Bone marrow (tissue), 2 donors: ENCODE measurements around the gene OR51A7.
"Not testable (repeated sequence)": the region's sequence is repeated elsewhere in the genome, so short reads cannot be mapped to it uniquely, and the experiment has no call there.

Experiments used
- DNase-seq, 2 donors: peaks; one replicate each; lab custom pipeline; 2025; lab: John Stamatoyannopoulos, UW

OR51A7 gene

GRCh38 chr11:4903484-4903883, at the start of gene OR51A7:
Gene OR51A7 (plus strand): TSS chr11:4903783. CDS start chr11:4907370, 3,587 bp downstream.
- DNase-seq, result no peak

- DNase-seq, result not testable (repeated sequence)
Observed at GRCh38 chr11:4854286-4854685, 49.3 kb upstream of the OR51A7 start.

- no peak for DNase-seq
Observed at GRCh38 chr11:4862447-4863236, 40.9 kb upstream of the OR51A7 start.

GRCh38 chr11:4863876-4864275, 39.7 kb upstream of the OR51A7 start:
- DNase-seq, result no peak

- no peak for DNase-seq
Observed at GRCh38 chr11:4865855-4866254, 37.7 kb upstream of the OR51A7 start.

- DNase-seq, result no peak
Observed at GRCh38 chr11:4881188-4881587, 22.4 kb upstream of the OR51A7 start.

- DNase-seq, result no peak
Observed at GRCh38 chr11:4881860-4882500, 21.6 kb upstream of the OR51A7 start, which contains the start of gene OR51T1. Gene OR51T1 (plus strand): TSS chr11:4881900. CDS start chr11:4881900, 0 bp downstream.

GRCh38 chr11:4882543-4882942, 21.0 kb upstream of the OR51A7 start:
- DNase-seq, result no peak

- DNase-seq, result no peak
Observed at GRCh38 chr11:4884361-4884760, 19.2 kb upstream of the OR51A7 start.

GRCh38 chr11:4886186-4886585, 17.4 kb upstream of the OR51A7 start:
- no peak for DNase-seq

- DNase-seq, result no peak
Observed at GRCh38 chr11:4887591-4887990, 16.0 kb upstream of the OR51A7 start.

- DNase-seq, result no peak
Observed at GRCh38 chr11:4890279-4890678, 13.3 kb upstream of the OR51A7 start.

- DNase-seq, result no peak
Observed at GRCh38 chr11:4891996-4892640, 11.5 kb upstream of the OR51A7 start.

GRCh38 chr11:4916581-4916980, 13.0 kb downstream of the OR51A7 start:
- DNase-seq, result no peak

- DNase-seq, result no peak
Observed at GRCh38 chr11:4919250-4919649, 15.7 kb downstream of the OR51A7 start, which contains the start of gene OR51G2. Gene OR51G2 (minus strand): TSS chr11:4919350. CDS start chr11:4915663, 3,687 bp downstream.

- DNase-seq, result no peak
Observed at GRCh38 chr11:4921796-4922195, 18.2 kb downstream of the OR51A7 start.

- no peak for DNase-seq
Observed at GRCh38 chr11:4922304-4922703, 18.7 kb downstream of the OR51A7 start.

GRCh38 chr11:4924239-4924638, 20.7 kb downstream of the OR51A7 start, which contains the start of gene OR51G1:
Gene OR51G1 (minus strand): TSS chr11:4924339. CDS start chr11:4924339, 0 bp downstream.
- no peak for DNase-seq

- DNase-seq, result no peak
Observed at GRCh38 chr11:4926608-4927007, 23.0 kb downstream of the OR51A7 start.

- no peak for DNase-seq
Observed at GRCh38 chr11:4932751-4933150, 29.2 kb downstream of the OR51A7 start.

- DNase-seq, result no peak
Observed at GRCh38 chr11:4936745-4937144, 33.2 kb downstream of the OR51A7 start.

GRCh38 chr11:4947505-4947904, 43.9 kb downstream of the OR51A7 start, which contains the start of gene OR51A4:
Gene OR51A4 (minus strand): TSS chr11:4947605. CDS start chr11:4947100, 505 bp downstream.
- DNase-seq, result no peak
